Measurements from ENCODE around the gene OR2H2. TPM values are rescaled to one million over a fixed set of nuclear protein-coding genes. Genes with fewer than 3 reads are reported as not detected.
A peak's percentile ranks its signal among the peaks of the same experiment; 100 is the strongest.

OR2H2 gene
- total and polyA plus RNA-seq, 2 of the 13 experiments (the other 11 are each of a cell fraction or from before 2014, with no cell fraction given), result not detected

DNA sequence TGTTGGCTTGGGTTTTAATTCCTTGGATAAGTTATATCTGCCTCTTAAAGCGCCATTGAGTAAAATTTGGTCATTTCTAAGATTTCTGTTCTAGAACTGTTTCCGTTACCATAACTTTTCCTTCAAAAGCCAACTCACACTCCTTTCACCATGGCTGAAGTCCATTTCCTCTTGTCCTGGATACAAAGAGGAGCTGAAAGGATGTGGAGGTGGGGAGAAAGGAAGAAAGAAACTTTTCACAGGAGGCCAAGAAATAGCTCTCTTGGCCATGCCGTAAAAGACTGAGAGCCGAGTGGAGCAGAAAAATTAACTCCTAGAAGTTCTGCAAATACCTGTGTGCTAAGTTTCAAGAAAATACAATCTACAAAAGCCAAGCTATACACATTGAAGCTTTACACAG lies 26.5 kb downstream of the OR2H2 start (continued):
- no peak for TF ChIP-seq SCMH1 (CRISPR knock-in tag; IDR thresholded peaks at IDR 0.05; ENCODE audit: borderline replicate concordance)

DNA sequence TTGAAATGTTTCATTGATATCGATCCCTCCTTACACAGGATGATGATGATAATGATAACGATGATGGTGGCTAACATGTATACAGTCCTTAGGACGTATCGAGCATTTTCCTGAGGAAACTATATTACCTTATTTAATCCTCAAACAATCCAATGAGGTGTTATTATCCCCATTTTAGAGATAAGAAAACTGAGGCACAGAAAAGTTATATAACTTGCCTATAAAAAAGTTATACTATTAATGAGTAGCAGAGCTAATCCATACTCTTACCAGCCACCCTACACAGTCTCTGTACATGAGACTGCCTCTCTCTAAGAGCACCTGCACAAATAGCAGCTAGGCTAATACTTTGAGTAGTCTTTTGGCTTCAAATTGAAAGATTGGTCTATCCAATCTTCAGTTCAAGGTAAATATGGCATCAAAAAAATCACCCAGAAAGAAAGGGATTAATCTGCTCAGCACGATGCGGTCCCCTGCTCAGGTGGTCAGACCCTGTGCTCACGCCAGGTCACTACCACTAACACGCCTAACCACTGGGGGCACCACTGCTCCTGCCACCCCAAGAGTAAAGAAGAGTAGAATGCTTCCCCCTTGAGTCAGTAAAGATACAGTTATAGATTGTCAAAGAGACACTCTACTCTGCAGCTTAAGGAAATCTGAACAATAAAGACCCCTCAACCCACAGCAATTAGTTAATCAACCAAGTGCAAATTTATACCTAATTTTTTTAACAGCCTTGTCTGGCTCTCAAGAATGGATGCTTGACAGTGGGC lies 33.0 kb downstream of the OR2H2 start:
- ATAC-seq (peak; percentile 86), FAIRE-seq (no peak), DNase-seq (ENCODE audit: low spot score) (no peak)
- H3K4me3 ChIP-seq (replicated peaks in 1 of 3; ENCODE audit: insufficient read depth in 1 of 3, low read depth in 2 of 3, low read length in 3 of 3), result no peak overlapping the region
- BruUV-seq (replicated peaks), result no TSS peak
- ChIA-PET CTCF (ENCODE audit: low intra/inter-chr PET ratio, low total read pairs) (no interaction called here), POLR2A (no interaction called here)
- in situ Hi-C loops (cut with HindIII; ENCODE audit: extremely low pct_ligation_motif_present, low pct_unique_long_range_greater_than_20kb), result no loop called here
- 47% methylated on average over 8 of the region's 8 CpGs for WGBS (ENCODE audit: low lambda C conversion rate)
- no peak overlapping the region for H3K9ac ChIP-seq (ENCODE audit: insufficient read depth, low read depth, low read length)
- no peak overlapping the region for H2AFZ ChIP-seq (ENCODE audit: low read length)
- H4K20me1 ChIP-seq (ENCODE audit: insufficient read depth, low read length), result no peaks in the 10 kb centered on the region
- no peaks in the 10 kb centered on the region for H3K36me3 ChIP-seq (replicated peaks in 1 of 2; ENCODE audit: control insufficient read depth in 1 of 2, insufficient read depth in 2 of 2, low read length in 2 of 2)
- intact Hi-C loops (cut with micrococcal nuclease; ENCODE audit: unreplicated experiment), result no loop called here
- no peaks in the 10 kb centered on the region for H3K79me2 ChIP-seq (ENCODE audit: insufficient read depth, low read length)
- H3K27me3 ChIP-seq (ENCODE audit: control insufficient read depth in 1 of 2, insufficient read depth in 2 of 2, low read length in 2 of 2), result peaks cover 5 to 9% of the 10 kb centered on the region in 2 experiments; a peak in 3 of 5 replicates
- no peak overlapping the region for H3K27ac ChIP-seq (ENCODE audit: extremely low read length, insufficient read depth, low read length)
- H3K4me1 ChIP-seq (ENCODE audit: insufficient read depth, low read length), result no peaks in the 10 kb centered on the region
- no peak overlapping the region for H3K4me2 ChIP-seq (ENCODE audit: low read depth, low read length)
- no peaks in the 10 kb centered on the region for H3K9me3 ChIP-seq (ENCODE audit: low read length)
- TF ChIP-seq, protein P1, sequence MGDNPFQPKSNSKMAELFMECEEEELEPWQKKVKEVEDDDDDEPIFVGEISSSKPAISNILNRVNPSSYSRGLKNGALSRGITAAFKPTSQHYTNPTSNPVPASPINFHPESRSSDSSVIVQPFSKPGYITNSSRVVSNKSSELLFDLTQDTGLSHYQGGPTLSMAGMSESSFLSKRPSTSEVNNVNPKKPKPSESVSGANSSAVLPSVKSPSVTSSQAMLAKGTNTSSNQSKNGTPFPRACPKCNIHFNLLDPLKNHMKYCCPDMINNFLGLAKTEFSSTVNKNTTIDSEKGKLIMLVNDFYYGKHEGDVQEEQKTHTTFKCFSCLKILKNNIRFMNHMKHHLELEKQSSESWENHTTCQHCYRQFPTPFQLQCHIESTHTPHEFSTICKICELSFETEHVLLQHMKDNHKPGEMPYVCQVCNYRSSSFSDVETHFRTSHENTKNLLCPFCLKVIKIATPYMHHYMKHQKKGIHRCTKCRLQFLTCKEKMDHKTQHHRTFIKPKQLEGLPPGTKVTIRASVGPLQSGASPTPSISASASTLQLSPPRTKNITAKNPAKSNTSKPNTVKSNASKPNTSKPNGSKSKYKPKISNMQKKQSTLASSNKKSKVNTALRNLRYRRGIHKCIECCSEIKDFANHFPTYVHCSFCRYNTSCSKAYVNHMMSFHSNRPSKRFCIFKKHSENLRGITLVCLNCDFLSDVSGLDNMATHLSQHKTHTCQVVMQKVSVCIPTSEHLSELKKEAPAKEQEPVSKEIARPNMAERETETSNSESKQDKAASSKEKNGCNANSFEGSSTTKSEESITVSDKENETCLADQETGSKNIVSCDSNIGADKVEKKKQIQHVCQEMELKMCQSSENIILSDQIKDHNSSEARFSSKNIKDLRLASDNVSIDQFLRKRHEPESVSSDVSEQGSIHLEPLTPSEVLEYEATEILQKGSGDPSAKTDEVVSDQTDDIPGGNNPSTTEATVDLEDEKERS (CRISPR knock-in tag; IDR thresholded peaks at IDR 0.05), result no peak
- TF ChIP-seq SMAD1 (CRISPR knock-in tag; IDR thresholded peaks at IDR 0.05; ENCODE audit: borderline replicate concordance, low read depth) (no peak), HOXA5 (CRISPR knock-in tag; IDR thresholded peaks at IDR 0.05) (no peak)
- TF ChIP-seq, protein P2, sequence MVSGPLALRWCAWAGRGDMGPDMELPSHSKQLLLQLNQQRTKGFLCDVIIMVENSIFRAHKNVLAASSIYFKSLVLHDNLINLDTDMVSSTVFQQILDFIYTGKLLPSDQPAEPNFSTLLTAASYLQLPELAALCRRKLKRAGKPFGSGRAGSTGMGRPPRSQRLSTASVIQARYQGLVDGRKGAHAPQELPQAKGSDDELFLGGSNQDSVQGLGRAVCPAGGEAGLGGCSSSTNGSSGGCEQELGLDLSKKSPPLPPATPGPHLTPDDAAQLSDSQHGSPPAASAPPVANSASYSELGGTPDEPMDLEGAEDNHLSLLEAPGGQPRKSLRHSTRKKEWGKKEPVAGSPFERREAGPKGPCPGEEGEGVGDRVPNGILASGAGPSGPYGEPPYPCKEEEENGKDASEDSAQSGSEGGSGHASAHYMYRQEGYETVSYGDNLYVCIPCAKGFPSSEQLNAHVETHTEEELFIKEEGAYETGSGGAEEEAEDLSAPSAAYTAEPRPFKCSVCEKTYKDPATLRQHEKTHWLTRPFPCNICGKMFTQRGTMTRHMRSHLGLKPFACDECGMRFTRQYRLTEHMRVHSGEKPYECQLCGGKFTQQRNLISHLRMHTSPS (CRISPR knock-in tag; IDR thresholded peaks at IDR 0.05; ENCODE audit: low read depth), result no peak
- TF ChIP-seq, protein P3, sequence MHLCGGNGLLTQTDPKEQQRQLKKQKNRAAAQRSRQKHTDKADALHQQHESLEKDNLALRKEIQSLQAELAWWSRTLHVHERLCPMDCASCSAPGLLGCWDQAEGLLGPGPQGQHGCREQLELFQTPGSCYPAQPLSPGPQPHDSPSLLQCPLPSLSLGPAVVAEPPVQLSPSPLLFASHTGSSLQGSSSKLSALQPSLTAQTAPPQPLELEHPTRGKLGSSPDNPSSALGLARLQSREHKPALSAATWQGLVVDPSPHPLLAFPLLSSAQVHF (CRISPR knock-in tag; IDR thresholded peaks at IDR 0.05), result no peak
- TF ChIP-seq, protein P4, sequence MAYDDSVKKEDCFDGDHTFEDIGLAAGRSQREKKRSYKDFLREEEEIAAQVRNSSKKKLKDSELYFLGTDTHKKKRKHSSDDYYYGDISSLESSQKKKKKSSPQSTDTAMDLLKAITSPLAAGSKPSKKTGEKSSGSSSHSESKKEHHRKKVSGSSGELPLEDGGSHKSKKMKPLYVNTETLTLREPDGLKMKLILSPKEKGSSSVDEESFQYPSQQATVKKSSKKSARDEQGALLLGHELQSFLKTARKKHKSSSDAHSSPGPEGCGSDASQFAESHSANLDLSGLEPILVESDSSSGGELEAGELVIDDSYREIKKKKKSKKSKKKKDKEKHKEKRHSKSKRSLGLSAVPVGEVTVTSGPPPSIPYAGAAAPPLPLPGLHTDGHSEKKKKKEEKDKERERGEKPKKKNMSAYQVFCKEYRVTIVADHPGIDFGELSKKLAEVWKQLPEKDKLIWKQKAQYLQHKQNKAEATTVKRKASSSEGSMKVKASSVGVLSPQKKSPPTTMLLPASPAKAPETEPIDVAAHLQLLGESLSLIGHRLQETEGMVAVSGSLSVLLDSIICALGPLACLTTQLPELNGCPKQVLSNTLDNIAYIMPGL (CRISPR knock-in tag; IDR thresholded peaks at IDR 0.05; ENCODE audit: borderline replicate concordance in 1 of 2, low read depth in 1 of 2), result no peak
- TF ChIP-seq, protein P5, sequence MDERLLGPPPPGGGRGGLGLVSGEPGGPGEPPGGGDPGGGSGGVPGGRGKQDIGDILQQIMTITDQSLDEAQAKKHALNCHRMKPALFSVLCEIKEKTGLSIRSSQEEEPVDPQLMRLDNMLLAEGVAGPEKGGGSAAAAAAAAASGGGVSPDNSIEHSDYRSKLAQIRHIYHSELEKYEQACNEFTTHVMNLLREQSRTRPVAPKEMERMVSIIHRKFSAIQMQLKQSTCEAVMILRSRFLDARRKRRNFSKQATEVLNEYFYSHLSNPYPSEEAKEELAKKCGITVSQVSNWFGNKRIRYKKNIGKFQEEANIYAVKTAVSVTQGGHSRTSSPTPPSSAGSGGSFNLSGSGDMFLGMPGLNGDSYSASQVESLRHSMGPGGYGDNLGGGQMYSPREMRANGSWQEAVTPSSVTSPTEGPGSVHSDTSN (CRISPR knock-in tag; IDR thresholded peaks at IDR 0.05), result no peak
- TF ChIP-seq, protein P6, sequence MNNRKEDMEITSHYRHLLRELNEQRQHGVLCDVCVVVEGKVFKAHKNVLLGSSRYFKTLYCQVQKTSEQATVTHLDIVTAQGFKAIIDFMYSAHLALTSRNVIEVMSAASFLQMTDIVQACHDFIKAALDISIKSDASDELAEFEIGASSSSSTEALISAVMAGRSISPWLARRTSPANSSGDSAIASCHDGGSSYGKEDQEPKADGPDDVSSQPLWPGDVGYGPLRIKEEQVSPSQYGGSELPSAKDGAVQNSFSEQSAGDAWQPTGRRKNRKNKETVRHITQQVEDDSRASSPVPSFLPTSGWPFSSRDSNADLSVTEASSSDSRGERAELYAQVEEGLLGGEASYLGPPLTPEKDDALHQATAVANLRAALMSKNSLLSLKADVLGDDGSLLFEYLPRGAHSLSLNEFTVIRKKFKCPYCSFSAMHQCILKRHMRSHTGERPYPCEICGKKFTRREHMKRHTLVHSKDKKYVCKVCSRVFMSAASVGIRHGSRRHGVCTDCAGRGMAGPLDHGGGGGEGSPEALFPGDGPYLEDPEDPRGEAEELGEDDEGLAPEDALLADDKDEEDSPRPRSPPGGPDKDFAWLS (CRISPR knock-in tag; IDR thresholded peaks at IDR 0.05; ENCODE audit: borderline replicate concordance), result no peak

Data from HepG2 (cell line).